GM12878 (cell line): ENCODE results near the gene NCBP3. TPM values are rescaled to one million over a fixed set of nuclear protein-coding genes. Genes with fewer than 3 reads are reported as not detected.

Experiments
- ATAC-seq: fragments of 200-7000 bp; cut with Tn5 transposase; 3 replicates; pipeline ENCODE4 v1.9.1; 2020; ENCODE audit warnings: mild to moderate bottlenecking, moderate library complexity
- BruUV-seq: library from RNA; stranded (reverse); fragments of 400-500 nt; replicated peaks from 2 replicates; lab custom pipeline; 2021; lab: Mats Ljungman, UMichigan
- CTCF ChIA-PET: fragments of 300-600 bp; sonication (Branson Sonifier 250); formaldehyde crosslinking; extraction: SDS; loops from one replicate; lab custom pipeline; 2021; ENCODE audit warnings: inconsistent platforms; lab: Yijun Ruan, JAX
- POLR2A ChIA-PET: fragments of 350-600 bp; formaldehyde crosslinking; extraction: SDS; loops from one replicate; lab custom pipeline; 2021; ENCODE audit warnings: inconsistent platforms; lab: Charles Lee
- RAD21 ChIA-PET: fragments of 300-600 bp; sonication (Branson Sonifier 250); formaldehyde crosslinking; loops from one replicate; lab custom pipeline; 2023; ENCODE audit warnings: antibody characterized with exemption; ENCODE audit not compliant: unreplicated experiment; lab: Charles Lee
- SMC1A ChIA-PET: fragments of 300-600 bp; sonication (Branson Sonifier 250); formaldehyde crosslinking; loops from one replicate; lab custom pipeline; 2023; ENCODE audit not compliant: unreplicated experiment, uncharacterized antibody; lab: Charles Lee
- DNase-seq: peaks from one replicate; pipeline ENCODE4 v3.0.0-alpha.2; 2011; ENCODE audit warnings: low read depth, low spot score
- FAIRE-seq: peaks from 3 replicates; lab custom pipeline; 2011; peaks lifted over from hg19 to GRCh38; lab: Jason Lieb, UNC
- H2AFZ ChIP-seq: 2 replicates; pipeline ENCODE4 v1.6.0; 2011; ENCODE audit warnings: low read depth, low read length, control low read depth; ENCODE audit not compliant: control insufficient read depth
- H3K27ac ChIP-seq: 2 replicates; pipeline ENCODE4 v1.5.1; 2011; ENCODE audit warnings: control low read depth; ENCODE audit not compliant: control insufficient read depth, insufficient read depth
- H3K27me3 ChIP-seq, 2 experiments: replicated peaks in 1 of 2; 2 replicates each; pipeline versions ENCODE4 v1.6.0 to v1.6.1; 2011; ENCODE audit warnings: low read length in 1 of 2; ENCODE audit not compliant: control insufficient read depth in 2 of 2, insufficient read depth in 2 of 2
- H3K36me3 ChIP-seq, 2 experiments: 2 replicates each; pipeline ENCODE4 v1.5.1; 2011; ENCODE audit warnings: low read length in 1 of 2; ENCODE audit not compliant: control insufficient read depth in 2 of 2, insufficient read depth in 2 of 2
- H3K4me1 ChIP-seq: 2 replicates; pipeline ENCODE4 v1.6.1; 2011; ENCODE audit warnings: mild to moderate bottlenecking, low read length, moderate library complexity, mixed read lengths; ENCODE audit not compliant: control insufficient read depth, insufficient read depth
- H3K4me2 ChIP-seq: 2 replicates; pipeline ENCODE4 v1.6.0; 2011; ENCODE audit warnings: control low read depth; ENCODE audit not compliant: control insufficient read depth, insufficient read depth
- H3K4me3 ChIP-seq: fragments of 200-600 bp; sonication (generic); 2 replicates; pipeline ENCODE4 v1.5.1; 2016
- H3K79me2 ChIP-seq: 2 replicates; pipeline ENCODE4 v1.6.0; 2011; ENCODE audit warnings: low read length; ENCODE audit not compliant: control insufficient read depth, insufficient read depth
- H3K9ac ChIP-seq: 2 replicates; pipeline ENCODE4 v1.8.0; 2011; ENCODE audit warnings: low read length, control low read depth, mixed read lengths; ENCODE audit not compliant: control insufficient read depth, insufficient read depth
- H3K9me3 ChIP-seq: replicated peaks from 3 replicates; pipeline ENCODE4 v1.5.1; 2011; ENCODE audit warnings: mild to moderate bottlenecking, low read length; ENCODE audit not compliant: control insufficient read depth, insufficient read depth
- H4K20me1 ChIP-seq: 2 replicates; pipeline ENCODE4 v1.6.0; 2011; ENCODE audit not compliant: control insufficient read depth, insufficient read depth
- STAT3 ChIP-seq: IDR thresholded peaks from 2 replicates; pipeline ENCODE4 v1.6.1; 2011; ENCODE audit warnings: low read depth, low read length, improper control_type of control experiment
- TCF3 ChIP-seq: IDR thresholded peaks from 2 replicates; pipeline ENCODE4 v1.6.1; 2012; ENCODE audit warnings: low read depth, mild to moderate bottlenecking, low read length, borderline replicate concordance; ENCODE audit not compliant: insufficient read depth
- WGBS: methylation state at CpG from one replicate; pipeline ENCODE4 v1.1.6; 2016; ENCODE audit warnings: low lambda C conversion rate; ENCODE audit not compliant: insufficient replicate concordance, insufficient coverage; ENCODE audit errors: missing lambda C conversion rate; 5-methylcytosine and 5-hydroxymethylcytosine counted together
- in situ Hi-C: fragments of 300-500 bp; cut with MboI; formaldehyde crosslinking; loops from 9 replicates; pipeline ENCODE4 v1.14.3; 2018; ENCODE audit warnings: mixed read lengths
- intact Hi-C: fragments of 100-400 bp; cut with micrococcal nuclease; formaldehyde crosslinking; loops from one replicate; pipeline ENCODE4 v1.14.2; 2022; ENCODE audit not compliant: unreplicated experiment
- polyA plus RNA-seq, 11 experiments: library from polyadenylated mRNA; depleted of rRNA in 4 of 11; unstranded in 6 of 11; stranded (reverse) in 5 of 11; fragments of >200 nt; fragmentation: Nextera tagmentation in 4 of 11; fragmentation: Illumina TruSeq in 1 of 11; extraction: Ambion mirVana in 4 of 11; extraction: Trizol in 1 of 11; gene quantifications; 1 replicate in 1 of 11; 2 replicates in 10 of 11; pipeline versions ENCODE4 v1.2.1 to v1.2.3, GENCODE V29; 2011 to 2016; ENCODE audit warnings: inconsistent platforms in 2 of 11, missing spikeins in 2 of 11, low read depth in 1 of 11
- total RNA-seq, 4 experiments: library from RNA; depleted of rRNA in 3 of 4; stranded (reverse); fragments of >200 nt in 3 of 4; fragmentation: Illumina TruSeq in 1 of 4; extraction: Trizol in 1 of 4; gene quantifications; 2 replicates each; pipeline versions ENCODE4 v1.2.1 to v1.2.3, GENCODE V29; 2013 to 2021
- TF ChIP-seq, protein P1 (sequence below): fragments of 450-650 bp; IDR thresholded peaks from 2 replicates; pipeline ENCODE4 v1.6.1; 2016; ENCODE audit warnings: mild to moderate bottlenecking, moderate library complexity, borderline replicate concordance
- TF ChIP-seq, protein P2 (sequence below): IDR thresholded peaks from 2 replicates; pipeline ENCODE4 v1.6.1; 2012; ENCODE audit warnings: mild to moderate bottlenecking, low read depth, low read length

NCBP3 gene
- total and polyA plus RNA-seq, 10 of the 15 experiments (the other 5 are each of a cell fraction or from before 2014, with no cell fraction given) = 5.2 to 32.0 (median 23.2) TPM

DNA sequence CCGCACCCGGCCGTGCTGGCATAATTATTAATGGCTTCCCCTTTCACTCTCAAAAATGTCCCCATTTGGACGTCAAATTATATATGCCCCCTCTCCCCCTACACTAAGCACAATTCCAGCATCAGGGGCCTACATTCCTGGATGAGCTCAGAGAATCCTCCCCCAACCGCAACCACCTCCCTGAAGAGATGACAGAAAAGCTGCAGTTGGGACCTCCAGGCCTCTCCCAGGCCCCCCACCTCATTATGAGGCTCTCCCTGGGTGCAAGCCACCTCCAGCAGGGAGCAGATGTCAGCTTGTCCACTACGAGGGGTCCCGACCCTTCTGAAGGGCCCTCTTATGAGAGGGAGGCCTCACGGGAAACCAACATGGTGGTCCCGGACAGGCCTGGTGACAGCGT, 18.5 kb upstream of the NCBP3 start:
- no peak overlapping the region for H3K4me3 ChIP-seq
- POLR2A ChIA-PET = no interaction called here
- in situ Hi-C loops = no loop called here
- no peak overlapping the region for H2AFZ ChIP-seq
- intact Hi-C loops = no loop called here
- FAIRE-seq (no peak), ATAC-seq (no peak)
- H3K9ac ChIP-seq = no peak overlapping the region
- H3K79me2 ChIP-seq = no peaks in the 10 kb centered on the region
- no peak overlapping the region for H3K27ac ChIP-seq
- H3K4me2 ChIP-seq = no peak overlapping the region
- H3K4me1 ChIP-seq = no peaks in the 10 kb centered on the region
- RAD21 ChIA-PET = interaction anchor here (1.0 to 2.9 kb wide), 2 partner anchors 49 to 137 kb away, joined by 3 to 14 read pairs; no protein-coding TSS in a partner anchor
- no peaks in the 10 kb centered on the region for H4K20me1 ChIP-seq
- H3K36me3 ChIP-seq = no peaks in the 10 kb centered on the region
- TF ChIP-seq TCF3 (no peak), STAT3 (no peak)
- TF ChIP-seq, protein P1, sequence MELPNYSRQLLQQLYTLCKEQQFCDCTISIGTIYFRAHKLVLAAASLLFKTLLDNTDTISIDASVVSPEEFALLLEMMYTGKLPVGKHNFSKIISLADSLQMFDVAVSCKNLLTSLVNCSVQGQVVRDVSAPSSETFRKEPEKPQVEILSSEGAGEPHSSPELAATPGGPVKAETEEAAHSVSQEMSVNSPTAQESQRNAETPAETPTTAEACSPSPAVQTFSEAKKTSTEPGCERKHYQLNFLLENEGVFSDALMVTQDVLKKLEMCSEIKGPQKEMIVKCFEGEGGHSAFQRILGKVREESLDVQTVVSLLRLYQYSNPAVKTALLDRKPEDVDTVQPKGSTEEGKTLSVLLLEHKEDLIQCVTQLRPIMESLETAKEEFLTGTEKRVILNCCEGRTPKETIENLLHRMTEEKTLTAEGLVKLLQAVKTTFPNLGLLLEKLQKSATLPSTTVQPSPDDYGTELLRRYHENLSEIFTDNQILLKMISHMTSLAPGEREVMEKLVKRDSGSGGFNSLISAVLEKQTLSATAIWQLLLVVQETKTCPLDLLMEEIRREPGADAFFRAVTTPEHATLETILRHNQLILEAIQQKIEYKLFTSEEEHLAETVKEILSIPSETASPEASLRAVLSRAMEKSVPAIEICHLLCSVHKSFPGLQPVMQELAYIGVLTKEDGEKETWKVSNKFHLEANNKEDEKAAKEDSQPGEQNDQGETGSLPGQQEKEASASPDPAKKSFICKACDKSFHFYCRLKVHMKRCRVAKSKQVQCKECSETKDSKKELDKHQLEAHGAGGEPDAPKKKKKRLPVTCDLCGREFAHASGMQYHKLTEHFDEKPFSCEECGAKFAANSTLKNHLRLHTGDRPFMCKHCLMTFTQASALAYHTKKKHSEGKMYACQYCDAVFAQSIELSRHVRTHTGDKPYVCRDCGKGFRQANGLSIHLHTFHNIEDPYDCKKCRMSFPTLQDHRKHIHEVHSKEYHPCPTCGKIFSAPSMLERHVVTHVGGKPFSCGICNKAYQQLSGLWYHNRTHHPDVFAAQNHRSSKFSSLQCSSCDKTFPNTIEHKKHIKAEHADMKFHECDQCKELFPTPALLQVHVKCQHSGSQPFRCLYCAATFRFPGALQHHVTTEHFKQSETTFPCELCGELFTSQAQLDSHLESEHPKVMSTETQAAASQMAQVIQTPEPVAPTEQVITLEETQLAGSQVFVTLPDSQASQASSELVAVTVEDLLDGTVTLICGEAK = no peak
- TF ChIP-seq, protein P2, sequence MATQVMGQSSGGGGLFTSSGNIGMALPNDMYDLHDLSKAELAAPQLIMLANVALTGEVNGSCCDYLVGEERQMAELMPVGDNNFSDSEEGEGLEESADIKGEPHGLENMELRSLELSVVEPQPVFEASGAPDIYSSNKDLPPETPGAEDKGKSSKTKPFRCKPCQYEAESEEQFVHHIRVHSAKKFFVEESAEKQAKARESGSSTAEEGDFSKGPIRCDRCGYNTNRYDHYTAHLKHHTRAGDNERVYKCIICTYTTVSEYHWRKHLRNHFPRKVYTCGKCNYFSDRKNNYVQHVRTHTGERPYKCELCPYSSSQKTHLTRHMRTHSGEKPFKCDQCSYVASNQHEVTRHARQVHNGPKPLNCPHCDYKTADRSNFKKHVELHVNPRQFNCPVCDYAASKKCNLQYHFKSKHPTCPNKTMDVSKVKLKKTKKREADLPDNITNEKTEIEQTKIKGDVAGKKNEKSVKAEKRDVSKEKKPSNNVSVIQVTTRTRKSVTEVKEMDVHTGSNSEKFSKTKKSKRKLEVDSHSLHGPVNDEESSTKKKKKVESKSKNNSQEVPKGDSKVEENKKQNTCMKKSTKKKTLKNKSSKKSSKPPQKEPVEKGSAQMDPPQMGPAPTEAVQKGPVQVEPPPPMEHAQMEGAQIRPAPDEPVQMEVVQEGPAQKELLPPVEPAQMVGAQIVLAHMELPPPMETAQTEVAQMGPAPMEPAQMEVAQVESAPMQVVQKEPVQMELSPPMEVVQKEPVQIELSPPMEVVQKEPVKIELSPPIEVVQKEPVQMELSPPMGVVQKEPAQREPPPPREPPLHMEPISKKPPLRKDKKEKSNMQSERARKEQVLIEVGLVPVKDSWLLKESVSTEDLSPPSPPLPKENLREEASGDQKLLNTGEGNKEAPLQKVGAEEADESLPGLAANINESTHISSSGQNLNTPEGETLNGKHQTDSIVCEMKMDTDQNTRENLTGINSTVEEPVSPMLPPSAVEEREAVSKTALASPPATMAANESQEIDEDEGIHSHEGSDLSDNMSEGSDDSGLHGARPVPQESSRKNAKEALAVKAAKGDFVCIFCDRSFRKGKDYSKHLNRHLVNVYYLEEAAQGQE = no peak
- TF ChIP-seq, all 136 proteins: peak for 0
- CTCF ChIA-PET = interaction anchor here (0.8 to 4.7 kb wide), 8 partner anchors 18 to 210 kb away, joined by 3 to 29 read pairs (median 6); partner anchors contain the start of gene NCBP3
- BruUV-seq = no TSS peak
- SMC1A ChIA-PET = interaction anchor here (0.8 to 2.6 kb wide), 4 partner anchors 50 to 209 kb away, joined by 3 to 15 read pairs (median 4); partner anchors contain the start of gene P2RX1
- DNase-seq = no peak
- WGBS = 31% methylated on average over 10 of the region's 10 CpGs
- Histone ChIP-seq H3K9me3 (no peaks in the 10 kb centered on the region), H3K27me3 (no peaks in the 10 kb centered on the region)
